Measurements from ENCODE around the gene GABBR2. TPM values are rescaled to one million over a fixed set of nuclear protein-coding genes. Genes with fewer than 3 reads are reported as not detected.

The GABBR2 gene
- total RNA-seq, 1 experiment from 2014 or later: 6.3 TPM

DNA sequence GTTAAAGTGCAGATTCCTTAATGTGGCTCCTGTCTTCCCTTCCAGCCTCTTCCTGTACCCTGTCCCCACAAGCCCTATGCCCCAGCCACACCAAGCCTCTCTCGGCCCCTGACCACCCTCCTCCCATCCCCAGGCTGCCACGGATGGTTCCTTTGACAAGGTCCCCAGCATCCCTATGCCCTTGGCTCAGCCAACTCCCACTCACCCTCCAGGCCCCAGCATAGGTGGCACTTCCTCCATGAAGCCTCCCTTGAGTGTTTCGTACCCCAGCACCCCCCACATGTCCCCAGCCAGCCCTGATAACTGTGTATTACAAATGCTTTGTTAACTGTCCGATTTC is 337.8 kb downstream of the GABBR2 start:
- H3K27me3 ChIP-seq (ENCODE audit: control insufficient read depth, insufficient read depth, low read length): no peaks in the 10 kb centered on the region
- H3K4me3 ChIP-seq (ENCODE audit: low read depth in 2 of 2, low read length in 2 of 2): no peak overlapping the region
- CTCF ChIA-PET: no interaction called here
- H3K9me3 ChIP-seq (ENCODE audit: control insufficient read depth, insufficient read depth, low read depth, low read length): no peaks in the 10 kb centered on the region
- ATAC-seq (no peak), DNase-seq (ENCODE audit: low read depth, low spot score) (no peak)
- H3K27ac ChIP-seq (ENCODE audit: low read length): no peak overlapping the region
- TF ChIP-seq TCF7L2 (IDR thresholded peaks at IDR 0.05; ENCODE audit: low read depth, low read length) (no peak), POLR2AphosphoS5 (IDR thresholded peaks at IDR 0.05; ENCODE audit: low read depth, low read length) (no peak), SIN3A (IDR thresholded peaks at IDR 0.05; ENCODE audit: borderline replicate concordance, insufficient read depth, low read depth, low read length) (no peak)
- TF ChIP-seq, protein P1, sequence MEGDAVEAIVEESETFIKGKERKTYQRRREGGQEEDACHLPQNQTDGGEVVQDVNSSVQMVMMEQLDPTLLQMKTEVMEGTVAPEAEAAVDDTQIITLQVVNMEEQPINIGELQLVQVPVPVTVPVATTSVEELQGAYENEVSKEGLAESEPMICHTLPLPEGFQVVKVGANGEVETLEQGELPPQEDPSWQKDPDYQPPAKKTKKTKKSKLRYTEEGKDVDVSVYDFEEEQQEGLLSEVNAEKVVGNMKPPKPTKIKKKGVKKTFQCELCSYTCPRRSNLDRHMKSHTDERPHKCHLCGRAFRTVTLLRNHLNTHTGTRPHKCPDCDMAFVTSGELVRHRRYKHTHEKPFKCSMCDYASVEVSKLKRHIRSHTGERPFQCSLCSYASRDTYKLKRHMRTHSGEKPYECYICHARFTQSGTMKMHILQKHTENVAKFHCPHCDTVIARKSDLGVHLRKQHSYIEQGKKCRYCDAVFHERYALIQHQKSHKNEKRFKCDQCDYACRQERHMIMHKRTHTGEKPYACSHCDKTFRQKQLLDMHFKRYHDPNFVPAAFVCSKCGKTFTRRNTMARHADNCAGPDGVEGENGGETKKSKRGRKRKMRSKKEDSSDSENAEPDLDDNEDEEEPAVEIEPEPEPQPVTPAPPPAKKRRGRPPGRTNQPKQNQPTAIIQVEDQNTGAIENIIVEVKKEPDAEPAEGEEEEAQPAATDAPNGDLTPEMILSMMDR (IDR thresholded peaks at IDR 0.05): no peak
- TF ChIP-seq, protein P2, sequence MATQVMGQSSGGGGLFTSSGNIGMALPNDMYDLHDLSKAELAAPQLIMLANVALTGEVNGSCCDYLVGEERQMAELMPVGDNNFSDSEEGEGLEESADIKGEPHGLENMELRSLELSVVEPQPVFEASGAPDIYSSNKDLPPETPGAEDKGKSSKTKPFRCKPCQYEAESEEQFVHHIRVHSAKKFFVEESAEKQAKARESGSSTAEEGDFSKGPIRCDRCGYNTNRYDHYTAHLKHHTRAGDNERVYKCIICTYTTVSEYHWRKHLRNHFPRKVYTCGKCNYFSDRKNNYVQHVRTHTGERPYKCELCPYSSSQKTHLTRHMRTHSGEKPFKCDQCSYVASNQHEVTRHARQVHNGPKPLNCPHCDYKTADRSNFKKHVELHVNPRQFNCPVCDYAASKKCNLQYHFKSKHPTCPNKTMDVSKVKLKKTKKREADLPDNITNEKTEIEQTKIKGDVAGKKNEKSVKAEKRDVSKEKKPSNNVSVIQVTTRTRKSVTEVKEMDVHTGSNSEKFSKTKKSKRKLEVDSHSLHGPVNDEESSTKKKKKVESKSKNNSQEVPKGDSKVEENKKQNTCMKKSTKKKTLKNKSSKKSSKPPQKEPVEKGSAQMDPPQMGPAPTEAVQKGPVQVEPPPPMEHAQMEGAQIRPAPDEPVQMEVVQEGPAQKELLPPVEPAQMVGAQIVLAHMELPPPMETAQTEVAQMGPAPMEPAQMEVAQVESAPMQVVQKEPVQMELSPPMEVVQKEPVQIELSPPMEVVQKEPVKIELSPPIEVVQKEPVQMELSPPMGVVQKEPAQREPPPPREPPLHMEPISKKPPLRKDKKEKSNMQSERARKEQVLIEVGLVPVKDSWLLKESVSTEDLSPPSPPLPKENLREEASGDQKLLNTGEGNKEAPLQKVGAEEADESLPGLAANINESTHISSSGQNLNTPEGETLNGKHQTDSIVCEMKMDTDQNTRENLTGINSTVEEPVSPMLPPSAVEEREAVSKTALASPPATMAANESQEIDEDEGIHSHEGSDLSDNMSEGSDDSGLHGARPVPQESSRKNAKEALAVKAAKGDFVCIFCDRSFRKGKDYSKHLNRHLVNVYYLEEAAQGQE (IDR thresholded peaks at IDR 0.05; ENCODE audit: insufficient read depth in 1 of 2, low read depth in 2 of 2, low read length in 1 of 2): no peak
- H3K36me3 ChIP-seq (ENCODE audit: control insufficient read depth, insufficient read depth, low read length): no peaks in the 10 kb centered on the region
- BruUV-seq (replicated peaks): no TSS peak
- no peaks in the 10 kb centered on the region for H3K4me1 ChIP-seq (ENCODE audit: control insufficient read depth, insufficient read depth, low read length)
- in situ Hi-C loops (cut with HindIII; ENCODE audit: low pct_unique_long_range_greater_than_20kb, low sequenced_read_pairs) (no loop called here), intact Hi-C loops (cut with micrococcal nuclease; ENCODE audit: unreplicated experiment) (no loop called here)
- POLR2A ChIA-PET: no interaction called here

DNA sequence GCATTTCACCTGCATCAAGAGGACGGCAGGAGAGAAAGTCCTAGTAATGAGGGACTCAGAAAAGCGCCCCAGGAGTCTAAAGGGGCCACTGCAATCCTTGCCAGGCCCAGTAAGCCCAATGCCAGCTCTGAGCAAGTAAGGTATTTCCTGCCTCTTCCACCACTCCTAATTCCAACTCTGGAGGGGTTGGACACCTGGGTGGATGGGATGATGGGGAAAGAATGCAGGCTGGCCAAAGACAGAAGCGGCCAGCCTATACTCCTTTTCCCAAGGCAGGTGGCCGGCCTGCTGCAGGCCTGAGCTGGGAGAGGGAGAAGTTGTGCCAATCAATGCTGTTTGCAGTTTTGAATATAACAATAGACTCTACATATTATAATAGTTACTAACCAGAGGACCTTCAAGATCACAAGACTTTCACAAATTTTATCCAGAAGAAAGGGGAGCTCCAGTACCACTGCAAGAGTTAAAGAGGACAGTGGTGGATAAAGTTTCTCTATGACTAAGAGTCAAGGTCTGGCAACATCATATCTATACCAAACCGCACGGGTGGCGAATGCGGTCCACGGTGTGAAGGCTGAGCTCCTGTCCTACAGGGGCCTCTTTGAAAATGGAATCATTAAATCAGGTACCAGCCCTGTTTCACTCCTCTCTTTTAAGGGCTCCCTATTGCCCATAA is 338.3 kb downstream of the GABBR2 start:
- ATAC-seq (no peak), DNase-seq (ENCODE audit: low read depth, low spot score) (no peak)
- CTCF ChIA-PET: no interaction called here
- in situ Hi-C loops (cut with HindIII; ENCODE audit: low pct_unique_long_range_greater_than_20kb, low sequenced_read_pairs): no loop called here
- BruUV-seq (replicated peaks): no TSS peak
- no peak overlapping the region for H3K27ac ChIP-seq (ENCODE audit: low read length)
- H3K4me1 ChIP-seq (ENCODE audit: control insufficient read depth, insufficient read depth, low read length): no peaks in the 10 kb centered on the region
- H3K27me3 ChIP-seq (ENCODE audit: control insufficient read depth, insufficient read depth, low read length): no peaks in the 10 kb centered on the region
- H3K36me3 ChIP-seq (ENCODE audit: control insufficient read depth, insufficient read depth, low read length): no peaks in the 10 kb centered on the region
- intact Hi-C loops (cut with micrococcal nuclease; ENCODE audit: unreplicated experiment): no loop called here
- H3K4me3 ChIP-seq (ENCODE audit: low read depth in 2 of 2, low read length in 2 of 2): no peak overlapping the region
- POLR2A ChIA-PET: interaction anchor here (0.5 kb wide), 1 partner anchor 46 kb away, joined by 3 read pairs; no protein-coding TSS in a partner anchor
- no peaks in the 10 kb centered on the region for H3K9me3 ChIP-seq (ENCODE audit: control insufficient read depth, insufficient read depth, low read depth, low read length)
- TF ChIP-seq, protein P1 (IDR thresholded peaks at IDR 0.05): no peak
- TF ChIP-seq, protein P2 (IDR thresholded peaks at IDR 0.05; ENCODE audit: insufficient read depth in 1 of 2, low read depth in 2 of 2, low read length in 1 of 2): no peak
- TF ChIP-seq SIN3A (IDR thresholded peaks at IDR 0.05; ENCODE audit: borderline replicate concordance, insufficient read depth, low read depth, low read length) (no peak), TCF7L2 (IDR thresholded peaks at IDR 0.05; ENCODE audit: low read depth, low read length) (no peak), POLR2AphosphoS5 (IDR thresholded peaks at IDR 0.05; ENCODE audit: low read depth, low read length) (no peak)
